Ovary (tissue), 3 donors: ENCODE data around the gene ZNF70.

Experiments
- CTCF ChIP-seq, 3 donors: fragments of 450-650 bp in 2 of 3; fragments of 200-600 bp in 1 of 3; IDR thresholded peaks; one replicate each; pipeline versions ENCODE4 v1.5.1 to v1.8.0; 2016 to 2022; ENCODE audit warnings: antibody characterized with exemption in 3 of 3, mild to moderate bottlenecking in 1 of 3
- EP300 ChIP-seq: sonication (generic); formaldehyde crosslinking; IDR thresholded peaks from one replicate; pipeline ENCODE4 v1.6.1; 2017; ENCODE audit warnings: antibody characterized with exemption
- POLR2A ChIP-seq: fragments of 450-650 bp; IDR thresholded peaks from one replicate; pipeline ENCODE4 v1.6.1; 2017; ENCODE audit warnings: antibody characterized with exemption, mild to moderate bottlenecking, moderate library complexity
- donor health status: DM: no; HTN: no; CAD: no.

GRCh38 chr22:23796461-23796860 is 45.5 kb upstream of the ZNF70 start:
- TF ChIP-seq CTCF (IDR thresholded peaks at IDR 0.05) (no peak), POLR2A (no peak), EP300 (no peak)
